Trophoblast cell (in vitro differentiated cells and primary cell): ENCODE results near the gene N4BP2L2.

Experiments used
- DNase-seq, 2 donors: peaks; one replicate each; pipeline ENCODE4 v3.0.0-alpha.2; 2016
- H2AFZ ChIP-seq: 2 replicates; pipeline ENCODE4 v1.6.1; 2013; ENCODE audit warnings: low read length, moderate library complexity, mild to moderate bottlenecking; ENCODE audit not compliant: insufficient read depth, poor library complexity
- H2AK5ac ChIP-seq: 2 replicates; pipeline ENCODE4 v1.6.1; 2013; ENCODE audit warnings: mild to moderate bottlenecking, low read length
- H2BK120ac ChIP-seq: 2 replicates; pipeline ENCODE4 v1.6.1; 2013; ENCODE audit warnings: low read length, mild to moderate bottlenecking, moderate library complexity; ENCODE audit not compliant: insufficient read depth, poor library complexity
- H2BK12ac ChIP-seq: 2 replicates; pipeline ENCODE4 v1.6.1; 2013; ENCODE audit warnings: mild to moderate bottlenecking, low read length, moderate library complexity
- H2BK5ac ChIP-seq: 2 replicates; pipeline ENCODE4 v1.6.1; 2013; ENCODE audit warnings: low read length, low read depth, moderate library complexity, mild to moderate bottlenecking; ENCODE audit not compliant: poor library complexity
- H3K14ac ChIP-seq: 2 replicates; pipeline ENCODE4 v1.6.1; 2013; ENCODE audit warnings: mild to moderate bottlenecking, low read length
- H3K18ac ChIP-seq: 2 replicates; pipeline ENCODE4 v1.6.1; 2013; ENCODE audit warnings: mild to moderate bottlenecking, low read length
- H3K23ac ChIP-seq: 2 replicates; pipeline ENCODE4 v1.6.1; 2013; ENCODE audit warnings: low read length
- H3K27ac ChIP-seq: 2 replicates; pipeline ENCODE4 v1.5.1; 2013; ENCODE audit warnings: low read depth, mild to moderate bottlenecking, inconsistent platforms, low read length, moderate library complexity
- H3K27me3 ChIP-seq: 2 replicates; pipeline ENCODE4 v1.6.1; 2013; ENCODE audit warnings: inconsistent platforms, mild to moderate bottlenecking, low read length, moderate library complexity; ENCODE audit not compliant: insufficient read depth
- H3K36me3 ChIP-seq, 2 experiments: 1 replicate in 1 of 2; 2 replicates in 1 of 2; pipeline ENCODE4 v1.6.1; 2013; ENCODE audit warnings: low read length in 2 of 2, mild to moderate bottlenecking in 2 of 2, moderate library complexity in 1 of 2; ENCODE audit not compliant: insufficient read depth in 2 of 2, control insufficient read depth in 1 of 2
- H3K4ac ChIP-seq: 2 replicates; pipeline ENCODE4 v1.6.1; 2013; ENCODE audit warnings: low read depth, mild to moderate bottlenecking, low read length, moderate library complexity
- H3K4me1 ChIP-seq, 2 experiments: 1 replicate in 1 of 2; 2 replicates in 1 of 2; pipeline ENCODE4 v1.6.1; 2013; ENCODE audit warnings: low read length in 2 of 2, mild to moderate bottlenecking in 2 of 2, moderate library complexity in 1 of 2; ENCODE audit not compliant: insufficient read depth in 2 of 2, control insufficient read depth in 1 of 2
- H3K4me2 ChIP-seq: 2 replicates; pipeline ENCODE4 v1.6.1; 2013; ENCODE audit warnings: inconsistent platforms, mild to moderate bottlenecking, low read length, moderate library complexity
- H3K4me3 ChIP-seq: 2 replicates; pipeline ENCODE4 v1.5.1; 2013; ENCODE audit warnings: mild to moderate bottlenecking, low read depth, low read length, inconsistent platforms
- H3K79me1 ChIP-seq: one replicate; pipeline ENCODE4 v1.6.1; 2013; ENCODE audit warnings: low read length
- H3K79me2 ChIP-seq: 2 replicates; pipeline ENCODE4 v1.6.1; 2013; ENCODE audit warnings: low read length, mild to moderate bottlenecking; ENCODE audit not compliant: control insufficient read depth, insufficient read depth, poor library complexity
- H3K9ac ChIP-seq: 2 replicates; pipeline ENCODE4 v1.6.1; 2013; ENCODE audit warnings: mild to moderate bottlenecking, low read length
- H3K9me3 ChIP-seq: 2 replicates; pipeline ENCODE4 v1.6.1; 2013; ENCODE audit warnings: low read depth, mild to moderate bottlenecking, control low read depth, inconsistent platforms, low read length; ENCODE audit not compliant: insufficient read depth
- H4K12ac ChIP-seq: 2 replicates; pipeline ENCODE4 v1.6.1; 2013; ENCODE audit warnings: low read depth, mild to moderate bottlenecking, low read length, moderate library complexity
- H4K8ac ChIP-seq: 2 replicates; pipeline ENCODE4 v1.6.1; 2013; ENCODE audit warnings: low read depth, mild to moderate bottlenecking, low read length, moderate library complexity
- H4K91ac ChIP-seq: one replicate; pipeline ENCODE4 v1.6.1; 2013; ENCODE audit warnings: low read depth, mild to moderate bottlenecking, low read length, moderate library complexity
- WGBS: extraction: QIAGEN DNeasy Blood & Tissue Kit; methylation state at CpG from one replicate; pipeline ENCODE4 v1.1.7; 2013; ENCODE audit warnings: missing lambda C conversion rate; ENCODE audit not compliant: insufficient read length, insufficient coverage; ENCODE audit errors: extremely low coverage; 5-methylcytosine and 5-hydroxymethylcytosine counted together

Gene N4BP2L2

GRCh38 chr13:32491028-32491427 is 47.6 kb downstream of the N4BP2L2 start:
- H3K4ac ChIP-seq, result no peak overlapping the region
- no peak overlapping the region for H2BK120ac ChIP-seq
- H3K27ac ChIP-seq, result no peak overlapping the region
- H3K36me3 ChIP-seq, result no peaks in the 10 kb centered on the region
- H3K14ac ChIP-seq, result no peak overlapping the region
- no peak overlapping the region for H2BK5ac ChIP-seq
- H3K27me3 ChIP-seq, result no peaks in the 10 kb centered on the region
- H2AFZ ChIP-seq, result no peak overlapping the region
- H3K18ac ChIP-seq, result no peak overlapping the region
- H3K4me1 ChIP-seq, result no peaks in the 10 kb centered on the region
- no CpG with 5 or more reads among the region's 1 CpG for WGBS
- DNase-seq, result no peak
- H4K91ac ChIP-seq, result no peak overlapping the region
- H3K23ac ChIP-seq, result no peak overlapping the region
- H4K8ac ChIP-seq, result no peak overlapping the region
- no peaks in the 10 kb centered on the region for H3K79me2 ChIP-seq
- H3K9ac ChIP-seq, result no peak overlapping the region
- no peaks in the 10 kb centered on the region for H3K79me1 ChIP-seq
- H3K9me3 ChIP-seq, result no peaks in the 10 kb centered on the region
- no peak overlapping the region for H3K4me3 ChIP-seq
- no peak overlapping the region for H4K12ac ChIP-seq
- H3K4me2 ChIP-seq, result no peak overlapping the region
- H2AK5ac ChIP-seq, result no peak overlapping the region
- no peak overlapping the region for H2BK12ac ChIP-seq

GRCh38 chr13:32476892-32477291 is 61.7 kb downstream of the N4BP2L2 start:
- H3K9ac ChIP-seq, result peak overlapping the region; percentile 56
- WGBS, result no CpG with 5 or more reads among the region's 5 CpGs

GRCh38 chr13:32476021-32476731 is 62.4 kb downstream of the N4BP2L2 start:
- Histone ChIP-seq H3K27me3 (no peaks in the 10 kb centered on the region), H3K9me3 (no peaks in the 10 kb centered on the region), H3K4me1 (peaks cover 7 to 10% of the 10 kb centered on the region in 2 experiments), H4K12ac (no peak overlapping the region), H3K79me1 (peaks cover 8% of the 10 kb centered on the region), H3K9ac (no peak overlapping the region), H3K36me3 (peaks cover 0 to 3% of the 10 kb centered on the region in 2 experiments), H3K4me3 (no peak overlapping the region), H4K91ac (no peak overlapping the region), H2BK120ac (no peak overlapping the region), H2AFZ (no peak overlapping the region), H3K4me2 (peak overlapping the region; percentile 38), H3K79me2 (no peaks in the 10 kb centered on the region), H3K18ac (no peak overlapping the region), H3K4ac (no peak overlapping the region), H3K27ac (peak overlapping the region; percentile 79), H3K14ac (no peak overlapping the region), H4K8ac (no peak overlapping the region), H3K23ac (no peak overlapping the region), H2BK12ac (no peak overlapping the region), H2BK5ac (no peak overlapping the region), H2AK5ac (no peak overlapping the region)
- WGBS, result no CpG with 5 or more reads among the region's 2 CpGs
- peak; percentile 30 to 77 for DNase-seq

More at GRCh38 chr13:32476892-32477291, 61.7 kb downstream of the N4BP2L2 start:
- no peak for DNase-seq
- peak overlapping the region; percentile 79 for H2AK5ac ChIP-seq
- H4K12ac ChIP-seq, result no peak overlapping the region
- no peak overlapping the region for H3K4ac ChIP-seq
- no peak overlapping the region for H3K23ac ChIP-seq
- H4K8ac ChIP-seq, result no peak overlapping the region
- H3K14ac ChIP-seq, result peak overlapping the region; percentile 5
- H3K27ac ChIP-seq, result no peak overlapping the region
- no peaks in the 10 kb centered on the region for H3K79me2 ChIP-seq
- H3K18ac ChIP-seq, result no peak overlapping the region
- H2BK12ac ChIP-seq, result peak overlapping the region; percentile 68
- no peaks in the 10 kb centered on the region for H3K27me3 ChIP-seq
- peak overlapping the region; percentile 57 for H4K91ac ChIP-seq
- H3K9me3 ChIP-seq, result no peaks in the 10 kb centered on the region
- no peak overlapping the region for H3K4me3 ChIP-seq
- peaks cover 8% of the 10 kb centered on the region for H3K79me1 ChIP-seq
- H2BK120ac ChIP-seq, result peak overlapping the region; percentile 24
- no peak overlapping the region for H3K4me2 ChIP-seq
- peaks cover 7 to 10% of the 10 kb centered on the region in 2 experiments for H3K4me1 ChIP-seq
- H3K36me3 ChIP-seq, result no peaks in the 10 kb centered on the region
- H2AFZ ChIP-seq, result no peak overlapping the region
- H2BK5ac ChIP-seq, result peak overlapping the region; percentile 42

DNA sequence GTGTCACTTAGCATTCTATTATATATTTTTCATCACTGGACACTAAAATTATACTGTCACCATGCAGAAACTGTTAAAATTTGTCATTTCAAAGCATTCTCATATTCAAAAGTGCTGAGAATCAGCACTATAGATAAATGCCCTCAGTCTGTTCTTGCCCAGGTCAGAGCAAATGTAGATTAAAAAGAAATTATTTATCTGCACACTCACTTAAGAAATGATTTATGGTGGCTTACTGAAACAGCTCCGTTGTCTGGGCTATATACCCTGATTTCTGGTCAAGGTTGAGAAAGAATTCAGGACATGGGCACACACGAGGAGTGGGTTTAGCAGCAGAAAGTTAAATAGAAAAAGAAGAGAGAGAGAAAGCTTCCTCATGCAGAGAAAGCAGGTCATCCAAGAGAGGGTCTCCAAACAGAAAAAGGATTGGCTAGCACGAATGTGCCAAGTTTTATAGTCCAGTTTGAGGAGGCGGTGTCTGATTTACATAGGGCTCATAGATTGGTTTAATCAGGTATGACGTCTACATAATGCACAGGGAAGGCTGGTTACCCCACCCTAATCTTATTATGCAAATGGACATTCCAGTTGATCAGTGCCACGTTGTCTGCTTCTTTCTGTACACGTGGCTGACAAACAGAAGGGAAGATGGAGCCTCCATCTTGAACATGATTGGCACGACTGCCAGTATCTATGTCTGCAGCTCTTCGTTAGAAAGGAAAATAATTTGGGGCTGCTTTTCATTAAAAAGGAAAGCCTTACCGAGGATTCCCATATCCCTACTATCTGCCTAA is 63.4 kb downstream of the N4BP2L2 start:
- no peak overlapping the region for H3K23ac ChIP-seq
- H3K27me3 ChIP-seq, result no peaks in the 10 kb centered on the region
- no peak overlapping the region for H3K9ac ChIP-seq
- peak overlapping the region; percentile 35 for H4K91ac ChIP-seq
- no peak overlapping the region for H3K14ac ChIP-seq
- peak overlapping the region; percentile 65 for H2BK12ac ChIP-seq
- H3K4me3 ChIP-seq, result no peak overlapping the region
- no peaks in the 10 kb centered on the region for H3K9me3 ChIP-seq
- H2BK5ac ChIP-seq, result peak overlapping the region; percentile 27
- H3K79me1 ChIP-seq, result peaks cover 8% of the 10 kb centered on the region
- peak overlapping the region; percentile 10 for H3K27ac ChIP-seq
- H3K79me2 ChIP-seq, result no peaks in the 10 kb centered on the region
- DNase-seq, result peak in 1 of 2 donors; percentile 40
- peak overlapping the region; percentile 75 for H2BK120ac ChIP-seq
- H2AFZ ChIP-seq, result no peak overlapping the region
- no CpG with 5 or more reads among the region's 10 CpGs for WGBS
- no peak overlapping the region for H3K4me2 ChIP-seq
- peaks cover 0 to 9% of the 10 kb centered on the region in 2 experiments for H3K36me3 ChIP-seq
- H3K18ac ChIP-seq, result no peak overlapping the region
- H4K8ac ChIP-seq, result no peak overlapping the region
- peak overlapping the region; percentile 36 for H4K12ac ChIP-seq
- no peak overlapping the region for H3K4ac ChIP-seq
- peaks cover 7 to 10% of the 10 kb centered on the region in 2 experiments for H3K4me1 ChIP-seq
- H2AK5ac ChIP-seq, result no peak overlapping the region
